Stimulated activated CD4-positive, alpha-beta T cell treated with anti-CD3 and anti-CD28 coated beads, Interleukin-4, amount 100 ng/mL, for 1 hour (primary cell): ENCODE data around the gene GRPEL1.

ENCODE experiments used
- DNase-seq: peaks from one replicate; pipeline ENCODE4 v3.0.0-alpha.2; 2020

Gene GRPEL1

DNA sequence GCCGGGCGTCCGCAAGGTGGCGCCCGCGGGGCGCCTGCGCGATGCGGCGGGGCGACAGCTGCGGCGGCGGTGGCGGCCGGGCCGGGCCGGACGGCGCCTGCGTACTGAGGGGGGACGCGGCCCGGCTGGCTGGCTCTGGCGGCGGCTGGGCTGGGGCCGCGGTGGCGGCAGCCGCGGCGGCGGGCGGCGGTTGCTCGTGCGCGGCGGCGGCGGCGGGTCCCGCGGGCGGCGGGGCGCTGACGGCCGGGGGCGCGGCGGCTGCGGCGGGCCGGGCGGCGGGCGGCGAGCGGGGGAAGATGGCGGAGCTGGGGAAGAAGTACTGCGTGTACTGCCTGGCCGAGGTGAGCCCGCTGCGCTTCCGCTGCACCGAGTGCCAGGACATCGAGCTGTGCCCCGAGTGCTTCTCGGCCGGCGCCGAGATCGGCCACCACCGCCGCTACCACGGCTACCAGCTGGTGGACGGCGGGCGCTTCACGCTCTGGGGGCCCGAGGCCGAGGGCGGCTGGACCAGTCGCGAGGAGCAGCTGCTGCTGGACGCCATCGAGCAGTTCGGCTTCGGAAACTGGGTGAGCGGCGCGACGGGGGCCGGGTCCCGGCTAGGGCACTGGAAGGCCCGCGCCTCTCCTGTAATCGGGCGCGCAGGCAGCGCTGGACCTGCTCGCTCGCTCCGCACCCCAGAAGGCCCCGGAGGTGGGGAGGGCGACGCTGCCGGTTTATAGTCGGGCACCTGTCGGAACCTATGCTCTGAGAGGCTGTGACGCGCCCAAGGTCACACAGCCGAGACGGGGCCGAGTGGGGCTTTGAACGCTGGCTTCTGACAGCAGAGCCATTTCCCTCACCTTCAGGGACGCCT lies 24.4 kb downstream of the GRPEL1 start, which contains the start of gene TADA2B:
Gene TADA2B (plus strand): TSS at position 89 of the 853 bp plus-strand sequence. CDS start 208 bp downstream, at position 297.
- DNase-seq, result peak; percentile 51

- DNase-seq, result peak; percentile 91
Measured at GRCh38 chr4:7042503-7043283, 25.2 kb downstream of the GRPEL1 start.

- no peak for DNase-seq
Measured at GRCh38 chr4:7041801-7042502, 25.9 kb downstream of the GRPEL1 start.

DNA sequence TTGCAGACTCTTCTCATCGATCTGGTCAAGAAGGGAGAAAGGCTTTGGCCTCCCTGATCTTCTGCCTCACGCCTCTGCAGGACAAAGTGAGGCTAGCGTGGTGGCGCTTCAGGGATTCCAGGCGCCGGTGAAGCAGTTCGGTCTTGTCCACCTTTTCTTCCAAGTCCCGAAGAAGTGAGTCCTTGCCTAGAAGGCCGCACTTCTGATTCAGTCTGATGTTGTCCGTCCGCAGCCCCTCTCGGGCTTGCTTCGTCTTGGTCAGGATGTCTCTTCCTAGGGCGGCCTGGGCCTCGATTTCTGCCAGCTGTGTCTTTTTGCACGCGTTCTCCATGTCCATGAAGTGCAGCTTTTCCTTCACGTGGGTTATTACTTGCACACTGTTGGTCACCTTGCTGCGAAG lies 26.6 kb downstream of the GRPEL1 start:
- DNase-seq, result no peak

- DNase-seq, result no peak
Measured at GRCh38 chr4:7040765-7041164, 27.1 kb downstream of the GRPEL1 start.

- no peak for DNase-seq
Measured at GRCh38 chr4:7037425-7037824, 30.4 kb downstream of the GRPEL1 start.

GRCh38 chr4:7034262-7035081 lies 33.4 kb downstream of the GRPEL1 start:
- no peak for DNase-seq

DNA sequence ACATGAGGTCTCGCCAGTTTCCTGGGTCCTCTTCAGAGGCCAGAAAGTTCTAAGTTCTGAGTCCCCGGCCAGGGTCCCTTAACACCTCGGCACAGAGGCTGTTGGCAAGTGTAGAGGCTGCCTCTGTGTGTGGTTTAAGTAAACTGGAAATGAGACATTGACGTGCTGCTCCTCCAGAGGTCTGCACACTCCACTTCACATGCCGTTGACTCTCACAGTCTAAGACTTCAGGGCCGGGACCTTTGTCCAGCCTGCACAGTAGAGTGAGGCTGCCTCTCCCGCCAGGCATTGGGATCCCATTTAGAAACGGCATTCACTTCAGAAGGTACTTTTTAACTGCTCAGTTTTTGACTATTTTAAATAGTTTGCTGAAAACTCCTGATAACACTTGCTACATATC lies 35.3 kb downstream of the GRPEL1 start:
- DNase-seq, result no peak

- no peak for DNase-seq
Measured at GRCh38 chr4:7031558-7032449, 36.1 kb downstream of the GRPEL1 start.

GRCh38 chr4:7030856-7031255 lies 37.0 kb downstream of the GRPEL1 start:
- DNase-seq, result no peak

DNA sequence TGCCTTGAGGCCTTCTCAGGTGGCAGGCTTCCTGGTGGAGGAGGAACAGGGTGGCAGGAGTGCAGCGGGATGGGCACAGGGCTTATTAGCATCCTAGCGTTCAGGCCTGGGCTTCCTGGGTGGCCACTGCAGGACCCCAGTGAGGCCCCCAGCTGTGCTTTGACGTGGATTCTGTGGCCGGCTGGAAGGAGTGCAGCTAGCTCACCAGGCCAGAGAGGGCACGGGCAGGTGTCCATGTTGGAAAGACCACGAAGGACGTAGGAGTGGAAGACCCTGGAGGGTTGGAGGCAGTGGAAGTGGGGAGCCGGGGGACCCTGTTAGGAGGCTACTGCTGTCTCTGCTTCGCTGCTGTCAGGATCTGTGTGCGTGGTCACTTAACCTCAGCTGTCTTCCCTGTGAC lies 37.9 kb downstream of the GRPEL1 start:
- DNase-seq, result no peak

DNA sequence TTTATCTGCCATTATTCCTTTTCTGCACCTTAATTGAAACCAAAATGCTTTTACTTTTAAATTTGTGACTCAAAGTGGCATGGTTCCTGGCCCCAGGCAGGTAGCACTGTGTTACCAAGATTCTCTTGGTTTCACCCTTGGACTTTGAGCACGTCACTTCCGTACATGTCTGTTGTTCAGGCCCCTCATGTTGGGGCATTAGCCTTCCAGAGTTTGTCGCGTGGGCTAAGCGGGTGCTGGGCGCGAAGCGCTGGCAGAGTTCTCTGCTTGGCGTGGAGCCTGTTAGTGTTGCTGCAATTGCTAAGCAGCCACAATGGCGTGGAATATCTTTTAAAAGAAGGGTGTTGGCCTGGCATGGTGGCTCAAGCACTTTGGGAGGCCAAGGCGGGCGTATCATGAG lies 38.7 kb downstream of the GRPEL1 start:
- no peak for DNase-seq

DNA sequence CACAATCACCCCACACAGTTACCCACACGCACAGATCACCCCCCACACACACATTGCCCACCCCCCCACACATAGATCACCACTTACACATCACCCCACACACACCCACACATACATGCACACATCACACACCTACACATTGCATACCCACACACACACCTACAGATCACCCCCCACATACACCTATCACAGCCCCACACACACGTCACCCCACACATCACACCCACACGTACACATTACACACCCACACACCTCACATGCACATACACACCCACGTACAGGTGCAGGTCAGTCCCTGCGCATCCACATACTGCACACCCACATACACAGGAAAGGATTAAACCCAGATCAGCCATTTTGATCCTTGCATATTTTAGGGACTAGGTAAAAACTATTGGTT lies 40.0 kb downstream of the GRPEL1 start:
- DNase-seq, result no peak

GRCh38 chr4:7027284-7027683 lies 40.6 kb downstream of the GRPEL1 start:
- DNase-seq, result no peak

GRCh38 chr4:7026107-7026506 lies 41.8 kb downstream of the GRPEL1 start:
- DNase-seq, result no peak

DNA sequence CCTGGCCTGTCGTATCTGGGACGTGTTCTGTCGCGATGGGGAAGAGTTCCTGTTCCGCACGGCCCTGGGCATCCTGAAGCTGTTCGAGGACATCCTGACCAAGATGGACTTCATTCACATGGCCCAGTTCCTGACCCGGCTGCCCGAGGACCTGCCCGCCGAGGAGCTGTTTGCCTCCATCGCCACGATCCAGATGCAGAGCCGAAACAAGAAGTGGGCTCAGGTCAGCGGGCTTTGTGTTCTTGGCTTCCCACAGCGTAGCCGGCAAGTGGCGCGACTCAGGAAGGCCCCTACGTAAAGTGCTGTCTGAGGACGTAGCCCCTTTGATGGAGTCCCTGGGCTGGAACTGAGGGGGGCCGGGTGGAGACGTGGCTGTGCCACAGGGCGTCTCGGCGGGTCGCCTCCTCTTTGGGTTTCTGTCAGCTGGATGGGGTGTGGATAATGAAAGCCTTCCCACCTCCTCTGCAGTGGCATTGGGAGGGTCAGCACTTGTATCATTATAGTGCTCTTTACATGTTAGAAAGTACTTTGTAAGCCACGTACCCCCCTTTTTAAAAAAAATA lies 42.7 kb downstream of the GRPEL1 start:
- no peak for DNase-seq

- DNase-seq, result no peak
Measured at GRCh38 chr4:7024336-7024890, 43.5 kb downstream of the GRPEL1 start.

DNA sequence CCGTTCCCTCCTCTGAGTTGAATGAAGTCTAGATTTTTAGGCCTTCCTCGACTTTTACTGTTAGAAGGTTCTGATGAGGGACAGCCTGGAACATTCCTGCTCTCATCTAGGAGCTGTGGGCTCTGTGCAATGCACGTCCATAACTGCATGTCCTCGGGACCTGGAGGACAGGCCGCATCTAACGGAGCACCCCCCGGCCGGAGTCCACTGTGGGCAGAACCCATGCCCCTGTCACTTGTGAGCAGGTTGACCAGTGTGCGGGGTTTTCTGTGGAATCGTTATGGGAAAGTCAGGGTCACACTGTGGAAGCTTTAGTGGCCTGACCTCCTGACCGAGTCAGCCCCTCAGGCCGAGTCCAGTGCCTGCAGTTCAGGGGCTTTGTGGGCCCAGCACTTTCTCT lies 44.0 kb downstream of the GRPEL1 start:
- no peak for DNase-seq

DNA sequence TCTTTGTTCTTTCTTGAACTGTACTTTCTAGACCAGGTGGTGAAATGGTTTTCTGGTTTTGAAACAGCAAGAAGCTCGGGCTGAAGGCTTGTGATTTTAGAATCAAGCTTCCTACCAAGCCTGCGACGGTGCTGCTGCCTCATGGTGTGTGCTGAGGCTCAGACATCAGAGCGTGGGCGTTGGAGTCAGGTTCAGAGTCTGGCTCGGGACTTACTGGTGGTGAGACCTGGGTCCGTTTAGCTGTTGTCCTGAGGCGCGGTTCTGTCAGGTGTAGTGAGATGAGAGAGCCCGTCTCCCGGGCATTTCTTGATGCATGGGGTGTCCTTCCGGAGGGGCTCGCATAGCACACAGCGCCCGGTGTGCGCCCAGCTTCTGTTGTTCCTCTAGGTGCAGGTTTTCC lies 44.4 kb downstream of the GRPEL1 start:
- no peak for DNase-seq

DNA sequence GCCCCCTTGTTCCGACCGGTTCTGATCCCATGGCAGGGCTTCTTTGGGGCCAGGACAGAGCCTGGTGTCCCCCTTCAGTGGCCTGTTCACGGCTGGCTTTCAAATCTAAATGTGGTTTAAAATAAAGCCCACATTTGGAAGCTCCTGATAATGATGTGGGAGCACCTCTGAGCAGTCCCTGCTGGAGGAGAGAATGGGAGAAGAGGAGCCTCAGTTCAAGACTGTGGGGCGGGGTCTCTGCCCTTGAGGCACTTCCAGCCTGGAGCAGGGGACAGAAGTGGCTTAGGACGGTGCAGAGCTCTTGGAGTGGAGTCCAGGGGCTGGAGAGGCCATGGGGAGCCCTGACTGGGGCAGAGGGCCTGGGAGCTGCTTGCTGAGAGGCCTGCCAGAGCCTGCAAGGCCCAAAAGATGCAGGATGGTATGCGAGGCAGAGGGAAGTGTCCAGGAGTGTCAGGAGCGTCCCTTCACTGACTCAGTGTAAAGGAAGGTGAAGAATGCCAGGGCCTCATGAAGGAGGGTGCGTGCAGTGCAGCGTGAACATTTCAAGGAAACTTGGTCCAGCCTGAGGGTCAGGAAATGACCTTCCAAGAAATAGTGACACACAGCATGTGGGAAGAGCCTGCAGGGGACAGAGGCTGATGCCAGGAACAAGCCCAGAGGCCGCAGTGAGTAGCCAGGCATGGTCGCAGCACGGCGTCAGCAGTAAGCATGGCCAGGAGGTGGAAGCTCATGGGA lies 45.8 kb downstream of the GRPEL1 start:
- no peak for DNase-seq
